SJCRH30 (cell line): ENCODE results near the gene EHBP1. TPM values are rescaled to one million over a fixed set of nuclear protein-coding genes. Genes with fewer than 3 reads are reported as not detected.

Experiments
- DNase-seq, 2 experiments: peaks; one replicate each; pipeline ENCODE4 v3.0.0-alpha.2; 2015 to 2020
- H3K27ac ChIP-seq: fragments of 250-450 bp; sonication (Bioruptor Pico); 2 replicates; pipeline ENCODE4 v1.5.1; 2020; ENCODE audit warnings: mild to moderate bottlenecking, moderate library complexity
- H3K27me3 ChIP-seq: fragments of 250-450 bp; sonication (Bioruptor Pico); 2 replicates; pipeline ENCODE4 v1.5.1; 2020; ENCODE audit warnings: mild to moderate bottlenecking, moderate library complexity
- H3K36me3 ChIP-seq: fragments of 250-450 bp; sonication (Bioruptor Pico); 2 replicates; pipeline ENCODE4 v1.5.1; 2020; ENCODE audit warnings: mild to moderate bottlenecking, moderate library complexity
- H3K4me1 ChIP-seq: fragments of 250-450 bp; sonication (Bioruptor Pico); 2 replicates; pipeline ENCODE4 v1.5.1; 2020; ENCODE audit warnings: mild to moderate bottlenecking, moderate library complexity
- H3K4me3 ChIP-seq: fragments of 250-450 bp; sonication (Bioruptor Pico); 2 replicates; pipeline ENCODE4 v1.5.1; 2020; ENCODE audit warnings: mild to moderate bottlenecking, moderate library complexity
- H3K9me3 ChIP-seq: fragments of 250-450 bp; sonication (Bioruptor Pico); replicated peaks from 2 replicates; pipeline ENCODE4 v1.5.1; 2020; ENCODE audit warnings: mild to moderate bottlenecking, moderate library complexity
- total RNA-seq: library from RNA; depleted of rRNA; stranded (reverse); fragments of >200 nt; shearing (Covaris generic); gene quantifications from 2 replicates; pipeline ENCODE4 v1.2.3, GENCODE V29; 2014

Gene EHBP1
- total RNA-seq, 1 experiment from 2014 or later = 32.7 TPM

GRCh38 chr2:63038034-63038433 is 332.5 kb downstream of the EHBP1 start:
- Histone ChIP-seq H3K27me3 (no peaks in the 10 kb centered on the region), H3K36me3 (0 out of 2 replicates have a peak, but pooled peaks cover 2% of the 10 kb centered on the region), H3K4me1 (peaks cover 3% of the 10 kb centered on the region; the same call in 1 of the 2 replicates), H3K27ac (no peak overlapping the region), H3K9me3 (no peaks in the 10 kb centered on the region; the same call in 1 of the 2 replicates), H3K4me3 (no peak overlapping the region)
- DNase-seq = no peak

GRCh38 chr2:63040586-63040985 is 335.1 kb downstream of the EHBP1 start:
- Histone ChIP-seq H3K27ac (no peak overlapping the region), H3K9me3 (no peaks in the 10 kb centered on the region), H3K4me3 (no peak overlapping the region), H3K4me1 (0 out of 2 replicates have a peak, but pooled peaks cover 4% of the 10 kb centered on the region), H3K27me3 (no peaks in the 10 kb centered on the region), H3K36me3 (peaks cover 2% of the 10 kb centered on the region; the same call in 1 of the 2 replicates)
- DNase-seq = no peak

GRCh38 chr2:63041592-63041991 is 336.1 kb downstream of the EHBP1 start:
- no peak for DNase-seq
- H3K4me1 ChIP-seq = 0 out of 2 replicates have a peak, but pooled peaks cover 4% of the 10 kb centered on the region
- H3K27me3 ChIP-seq = no peaks in the 10 kb centered on the region
- H3K9me3 ChIP-seq = no peaks in the 10 kb centered on the region
- no peak overlapping the region for H3K4me3 ChIP-seq
- no peak overlapping the region for H3K27ac ChIP-seq
- H3K36me3 ChIP-seq = peaks cover 2% of the 10 kb centered on the region; the same call in 1 of the 2 replicates

GRCh38 chr2:63044362-63045327 is 339.1 kb downstream of the EHBP1 start:
- Histone ChIP-seq H3K4me1 (0 out of 2 replicates have a peak, but pooled peaks cover 4% of the 10 kb centered on the region), H3K4me3 (no peak overlapping the region), H3K27me3 (no peaks in the 10 kb centered on the region), H3K27ac (no peak overlapping the region), H3K36me3 (peaks cover 2% of the 10 kb centered on the region; the same call in 1 of the 2 replicates), H3K9me3 (no peaks in the 10 kb centered on the region)
- DNase-seq = no peak

- H3K27me3 ChIP-seq = no peaks in the 10 kb centered on the region
- 0 out of 2 replicates have a peak, but pooled peaks cover 4% of the 10 kb centered on the region for H3K4me1 ChIP-seq
- H3K9me3 ChIP-seq = no peaks in the 10 kb centered on the region
- no peak overlapping the region for H3K27ac ChIP-seq
- no peak overlapping the region for H3K4me3 ChIP-seq
- DNase-seq = no peak
- H3K36me3 ChIP-seq = no peaks in the 10 kb centered on the region; the same call in 1 of the 2 replicates
Observed at GRCh38 chr2:63046552-63046951, 341.0 kb downstream of the EHBP1 start.

- Histone ChIP-seq H3K4me1 (0 out of 2 replicates have a peak, but pooled peaks cover 4% of the 10 kb centered on the region), H3K27me3 (no peaks in the 10 kb centered on the region), H3K9me3 (no peaks in the 10 kb centered on the region), H3K4me3 (no peak overlapping the region), H3K27ac (no peak overlapping the region), H3K36me3 (no peaks in the 10 kb centered on the region; the same call in 1 of the 2 replicates)
- no peak for DNase-seq
Observed at GRCh38 chr2:63046961-63047320, 341.4 kb downstream of the EHBP1 start.

- no peaks in the 10 kb centered on the region for H3K27me3 ChIP-seq
- H3K4me3 ChIP-seq = no peak overlapping the region
- DNase-seq = no peak
Observed at GRCh38 chr2:63047321-63048279, 342.1 kb downstream of the EHBP1 start.

GRCh38 chr2:63048367-63049171 is 343.1 kb downstream of the EHBP1 start:
- Histone ChIP-seq H3K4me1 (no peaks in the 10 kb centered on the region), H3K27me3 (no peaks in the 10 kb centered on the region), H3K4me3 (peak overlapping the region; percentile 94), H3K36me3 (peaks cover 7% of the 10 kb centered on the region; the same call in 1 of the 2 replicates), H3K27ac (no peak overlapping the region), H3K9me3 (no peaks in the 10 kb centered on the region)
- DNase-seq = no peak

More at GRCh38 chr2:63047321-63048279, 342.1 kb downstream of the EHBP1 start:
- Histone ChIP-seq H3K36me3 (no peaks in the 10 kb centered on the region; the same call in 1 of the 2 replicates), H3K4me1 (0 out of 2 replicates have a peak, but pooled peaks cover 4% of the 10 kb centered on the region), H3K27ac (no peak overlapping the region), H3K9me3 (no peaks in the 10 kb centered on the region)

- Histone ChIP-seq H3K4me3 (peak overlapping the region; percentile 94), H3K36me3 (peaks cover 13% of the 10 kb centered on the region; the same call in 1 of the 2 replicates), H3K27ac (peak overlapping the region; percentile 82; the same call in 1 of the 2 replicates), H3K9me3 (no peaks in the 10 kb centered on the region), H3K4me1 (no peaks in the 10 kb centered on the region), H3K27me3 (no peaks in the 10 kb centered on the region)
- DNase-seq = peak in 1 of 2 experiments; percentile 40
Observed at GRCh38 chr2:63049211-63049969, 343.9 kb downstream of the EHBP1 start.

GRCh38 chr2:63049970-63050333 is 344.4 kb downstream of the EHBP1 start:
- Histone ChIP-seq H3K27ac (peak overlapping the region; percentile 82), H3K4me3 (peak overlapping the region; percentile 94), H3K36me3 (peaks cover 16% of the 10 kb centered on the region), H3K4me1 (no peaks in the 10 kb centered on the region), H3K27me3 (no peaks in the 10 kb centered on the region), H3K9me3 (no peaks in the 10 kb centered on the region)
- DNase-seq = no peak

GRCh38 chr2:63050334-63051041 is 345.0 kb downstream of the EHBP1 start, which contains the start of gene OTX1:
TSS of gene OTX1 (plus strand) at chr2:63050830. CDS start at chr2:63052991, 2,161 bp downstream.
- Histone ChIP-seq H3K36me3 (peaks cover 18% of the 10 kb centered on the region), H3K27me3 (no peaks in the 10 kb centered on the region), H3K4me1 (no peaks in the 10 kb centered on the region), H3K4me3 (peak within 1 kb of the TSS; percentile 94), H3K27ac (peak within 1 kb of the TSS; percentile 82), H3K9me3 (no peaks in the 10 kb centered on the region)
- peak; percentile 87 to 89 for DNase-seq

- peak overlapping the region; percentile 94 for H3K4me3 ChIP-seq
- H3K9me3 ChIP-seq = no peaks in the 10 kb centered on the region
- no peaks in the 10 kb centered on the region for H3K4me1 ChIP-seq
- H3K27ac ChIP-seq = peak overlapping the region; percentile 82
- no peak for DNase-seq
- no peaks in the 10 kb centered on the region for H3K27me3 ChIP-seq
- peaks cover 25% of the 10 kb centered on the region for H3K36me3 ChIP-seq
Observed at GRCh38 chr2:63051042-63051794, 345.7 kb downstream of the EHBP1 start.
